Liver (tissue), 3 donors: ENCODE measurements around the gene GNPDA2.

Experiments used
- MAX ChIP-seq: IDR thresholded peaks from 2 replicates; pipeline ENCODE4 v1.6.1; 2016; ENCODE audit warnings: antibody characterized with exemption
- RAD21 ChIP-seq, 2 donors: IDR thresholded peaks; 2 replicates each; pipeline ENCODE4 v1.6.1; 2016; ENCODE audit warnings: antibody characterized with exemption in 2 of 2, mild to moderate bottlenecking in 2 of 2
- TF ChIP-seq, protein P1 (sequence below): fragments of 150-350 bp; IDR thresholded peaks from 2 replicates; pipeline ENCODE4 v1.5.1; 2017; ENCODE audit warnings: improper control_type of control experiment, low read depth, low read length; ENCODE audit not compliant: missing input control
- donor health status: healthy.
- donor health status: healthy.

- TF ChIP-seq MAX (no peak), RAD21 (IDR thresholded peaks at IDR 0.05) (no peak)
- TF ChIP-seq, protein P1, sequence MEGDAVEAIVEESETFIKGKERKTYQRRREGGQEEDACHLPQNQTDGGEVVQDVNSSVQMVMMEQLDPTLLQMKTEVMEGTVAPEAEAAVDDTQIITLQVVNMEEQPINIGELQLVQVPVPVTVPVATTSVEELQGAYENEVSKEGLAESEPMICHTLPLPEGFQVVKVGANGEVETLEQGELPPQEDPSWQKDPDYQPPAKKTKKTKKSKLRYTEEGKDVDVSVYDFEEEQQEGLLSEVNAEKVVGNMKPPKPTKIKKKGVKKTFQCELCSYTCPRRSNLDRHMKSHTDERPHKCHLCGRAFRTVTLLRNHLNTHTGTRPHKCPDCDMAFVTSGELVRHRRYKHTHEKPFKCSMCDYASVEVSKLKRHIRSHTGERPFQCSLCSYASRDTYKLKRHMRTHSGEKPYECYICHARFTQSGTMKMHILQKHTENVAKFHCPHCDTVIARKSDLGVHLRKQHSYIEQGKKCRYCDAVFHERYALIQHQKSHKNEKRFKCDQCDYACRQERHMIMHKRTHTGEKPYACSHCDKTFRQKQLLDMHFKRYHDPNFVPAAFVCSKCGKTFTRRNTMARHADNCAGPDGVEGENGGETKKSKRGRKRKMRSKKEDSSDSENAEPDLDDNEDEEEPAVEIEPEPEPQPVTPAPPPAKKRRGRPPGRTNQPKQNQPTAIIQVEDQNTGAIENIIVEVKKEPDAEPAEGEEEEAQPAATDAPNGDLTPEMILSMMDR, result no peak
These were observed 45.4 kb upstream of the GNPDA2 start for GRCh38 chr4:44771789-44772188.
